ENCODE measurements around the gene CCDC69. TPM values are rescaled to one million over a fixed set of nuclear protein-coding genes. Genes with fewer than 3 reads are reported as not detected.

The CCDC69 gene
- total and polyA plus RNA-seq, 2 of the 8 experiments (the other 6 are each of a cell fraction or from before 2014, with no cell fraction given) = 8.4 to 10.8 TPM

GRCh38 chr5:151192626-151193025 lies 31.3 kb downstream of the CCDC69 start:
- Histone ChIP-seq H2AFZ (ENCODE audit: low read length) (no peak overlapping the region), H2AK5ac (ENCODE audit: low read depth, low read length) (no peak overlapping the region), H4K5ac (ENCODE audit: insufficient read length, low read depth, low read length) (no peak overlapping the region), H2BK20ac (ENCODE audit: low read length) (no peak overlapping the region), H3K79me1 (ENCODE audit: low read depth, low read length) (no peaks in the 10 kb centered on the region), H3K79me2 (ENCODE audit: control insufficient read depth in 1 of 2, insufficient read depth in 2 of 2, low read length in 2 of 2) (no peaks in the 10 kb centered on the region), H3K27me3 (replicated peaks in 1 of 4; ENCODE audit: control insufficient read depth in 3 of 4, extremely low read depth in 1 of 4, insufficient read depth in 3 of 4, low read length in 3 of 4) (no peaks in the 10 kb centered on the region), H3K18ac (ENCODE audit: extremely low read depth, low read length) (no peak overlapping the region), H3K4ac (replicated peaks; ENCODE audit: insufficient read length, low read depth, low read length) (no peak overlapping the region), H3K9ac (replicated peaks in 1 of 4; ENCODE audit: extremely low read depth in 1 of 4, low read depth in 3 of 4, low read length in 3 of 4) (no peak overlapping the region), H4K20me1 (replicated peaks in 1 of 2; ENCODE audit: control insufficient read depth in 1 of 2, insufficient read depth in 2 of 2, low read length in 2 of 2) (no peaks in the 10 kb centered on the region), H4K91ac (replicated peaks; ENCODE audit: insufficient read length, low read length) (no peak overlapping the region), H3K56ac (replicated peaks; ENCODE audit: insufficient read length, low read depth, low read length) (no peak overlapping the region), H3K9me3 (ENCODE audit: insufficient read depth in 2 of 2, low read depth in 1 of 2, low read length in 1 of 2) (0 out of 4 replicates have a peak, but pooled peaks cover 0 to 3% of the 10 kb centered on the region in 2 experiments), H3K4me1 (replicated peaks in 1 of 4; ENCODE audit: control insufficient read depth in 3 of 4, insufficient read depth in 4 of 4, low read length in 3 of 4) (no peaks in the 10 kb centered on the region), H3K36me3 (ENCODE audit: control insufficient read depth in 2 of 4, insufficient read depth in 4 of 4, low read length in 3 of 4) (no peaks in the 10 kb centered on the region), H3K14ac (ENCODE audit: insufficient read length) (no peak overlapping the region), H3K23me2 (ENCODE audit: low read depth, low read length) (no peaks in the 10 kb centered on the region), H4K8ac (ENCODE audit: extremely low read depth, insufficient read depth, low read length) (no peak overlapping the region), H3K4me2 (ENCODE audit: insufficient read depth in 1 of 2, low read depth in 2 of 2, low read length in 2 of 2) (no peak overlapping the region), H3K4me3 (ENCODE audit: extremely low read depth in 1 of 4, insufficient read depth in 2 of 4, low read depth in 3 of 4, low read length in 4 of 4) (no peak overlapping the region), H2BK5ac (ENCODE audit: low read depth, low read length) (no peak overlapping the region), H2BK120ac (replicated peaks; ENCODE audit: low read depth, low read length) (no peak overlapping the region), H2BK12ac (ENCODE audit: low read depth, low read length) (no peak overlapping the region), H3K23ac (ENCODE audit: insufficient read length) (no peak overlapping the region), H2BK15ac (ENCODE audit: low read length) (no peak overlapping the region), H3K27ac (ENCODE audit: low read depth, low read length) (no peak overlapping the region)
- FAIRE-seq (no peak), DNase-seq (ENCODE audit: low read depth in 1 of 2, low spot score in 2 of 2) (no peak)
- CTCF ChIA-PET (ENCODE audit: partially characterized antibody) = interaction anchor here (0.5 to 1.5 kb wide), 5 partner anchors 12 to 257 kb away, joined by 3 to 7 read pairs (median 3); no protein-coding TSS in a partner anchor
- POLR2A ChIA-PET (ENCODE audit: partially characterized antibody) = no interaction called here
- TF ChIP-seq SP2 (IDR thresholded peaks at IDR 0.05; ENCODE audit: low read length) = no peak
- TF ChIP-seq RBBP5 (IDR thresholded peaks at IDR 0.05; ENCODE audit: borderline replicate concordance, low read depth, low read length) = no peak
- no peak for TF ChIP-seq RXRA (IDR thresholded peaks at IDR 0.05; ENCODE audit: insufficient read depth, low read depth, low read length)
- no peak for TF ChIP-seq SP1 (IDR thresholded peaks at IDR 0.05; ENCODE audit: low read depth, low read length)
- TF ChIP-seq POLR2AphosphoS5 (IDR thresholded peaks at IDR 0.05; ENCODE audit: low read depth, low read length) = no peak
- no peak for TF ChIP-seq SRF (IDR thresholded peaks at IDR 0.05; ENCODE audit: low read depth, low read length)
- TF ChIP-seq CHD2 (IDR thresholded peaks at IDR 0.05; ENCODE audit: low read length) = no peak
- TF ChIP-seq KDM1A (IDR thresholded peaks at IDR 0.05; ENCODE audit: borderline replicate concordance, low read length) = no peak
